ENCODE results near the gene BDKRB1.

- TF ChIP-seq, protein P1, sequence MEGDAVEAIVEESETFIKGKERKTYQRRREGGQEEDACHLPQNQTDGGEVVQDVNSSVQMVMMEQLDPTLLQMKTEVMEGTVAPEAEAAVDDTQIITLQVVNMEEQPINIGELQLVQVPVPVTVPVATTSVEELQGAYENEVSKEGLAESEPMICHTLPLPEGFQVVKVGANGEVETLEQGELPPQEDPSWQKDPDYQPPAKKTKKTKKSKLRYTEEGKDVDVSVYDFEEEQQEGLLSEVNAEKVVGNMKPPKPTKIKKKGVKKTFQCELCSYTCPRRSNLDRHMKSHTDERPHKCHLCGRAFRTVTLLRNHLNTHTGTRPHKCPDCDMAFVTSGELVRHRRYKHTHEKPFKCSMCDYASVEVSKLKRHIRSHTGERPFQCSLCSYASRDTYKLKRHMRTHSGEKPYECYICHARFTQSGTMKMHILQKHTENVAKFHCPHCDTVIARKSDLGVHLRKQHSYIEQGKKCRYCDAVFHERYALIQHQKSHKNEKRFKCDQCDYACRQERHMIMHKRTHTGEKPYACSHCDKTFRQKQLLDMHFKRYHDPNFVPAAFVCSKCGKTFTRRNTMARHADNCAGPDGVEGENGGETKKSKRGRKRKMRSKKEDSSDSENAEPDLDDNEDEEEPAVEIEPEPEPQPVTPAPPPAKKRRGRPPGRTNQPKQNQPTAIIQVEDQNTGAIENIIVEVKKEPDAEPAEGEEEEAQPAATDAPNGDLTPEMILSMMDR (IDR thresholded peaks at IDR 0.05; ENCODE audit: low read depth, low read length, poor library complexity, severe bottlenecking), result no peak
- TF ChIP-seq EZH2phosphoT487 (IDR thresholded peaks at IDR 0.05; ENCODE audit: borderline replicate concordance, low read length), result no peak
Measured at GRCh38 chr14:96260341-96260821, 4.4 kb downstream of the BDKRB1 start.

Data from DOHH2 (cell line).